Head of caudate nucleus (tissue), 42 donors: ENCODE results near the gene SPRR2B.
"Not testable (repeated sequence)": the region's sequence is repeated elsewhere in the genome, so short reads cannot be mapped to it uniquely, and the experiment has no call there.

Experiments
- DNase-seq, 42 donors: peaks; one replicate each; pipeline versions ENCODE4 v3.0.0 to v3.0.0-alpha.2; 2020 to 2021; ENCODE audit warnings: mixed read lengths in 7 of 42
- intact Hi-C: fragments of 100-400 bp; cut with DNase I; formaldehyde crosslinking; loops from one replicate; pipeline ENCODE4 v1.15.0; 2022

SPRR2B gene

DNA sequence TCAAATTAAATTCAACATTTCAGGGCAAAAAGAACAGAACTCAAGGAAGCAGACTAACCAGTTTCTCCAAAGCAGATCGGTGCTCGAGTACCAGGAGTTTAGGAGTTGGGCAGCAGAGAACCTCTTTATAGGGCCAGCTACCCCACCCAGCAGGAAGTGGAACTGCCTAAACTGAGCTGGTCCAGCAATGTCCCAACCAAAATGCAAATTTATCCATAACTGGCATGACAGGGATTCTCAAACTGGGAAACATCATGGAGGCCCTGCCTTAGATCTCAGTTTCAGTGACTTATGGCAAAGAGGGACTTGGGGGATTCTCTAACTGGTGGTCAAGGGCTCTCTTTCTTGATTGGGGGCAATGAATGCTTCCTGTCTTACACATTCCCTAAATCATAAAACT is at the start of gene SPRR2B:
SPRR2B (minus strand) TSS at position 101 of the 400 bp plus-strand sequence. CDS start 772 bp downstream, outside the sequence.
- intact Hi-C loops = no loop called here
- no peak for DNase-seq

DNA sequence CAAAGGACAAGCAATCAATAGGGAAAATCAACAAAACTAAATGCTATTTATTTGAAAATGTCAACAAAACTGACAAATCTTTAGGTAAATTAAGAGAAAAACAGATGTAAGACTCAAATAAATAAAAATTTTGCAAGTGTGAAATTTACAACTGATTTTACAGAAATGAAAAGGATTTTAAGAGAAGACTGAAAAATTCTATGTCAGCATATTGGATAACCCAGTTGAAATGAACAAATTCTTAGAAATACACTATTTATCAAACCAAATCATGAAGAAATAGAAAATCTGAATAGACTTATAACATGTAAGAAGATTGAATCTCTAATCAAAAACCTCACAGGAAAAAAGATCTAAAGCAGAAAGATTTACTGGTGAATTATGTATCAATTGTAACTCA is 49.5 kb upstream of the SPRR2B start:
- no peak for DNase-seq
- intact Hi-C loops = no loop called here

DNA sequence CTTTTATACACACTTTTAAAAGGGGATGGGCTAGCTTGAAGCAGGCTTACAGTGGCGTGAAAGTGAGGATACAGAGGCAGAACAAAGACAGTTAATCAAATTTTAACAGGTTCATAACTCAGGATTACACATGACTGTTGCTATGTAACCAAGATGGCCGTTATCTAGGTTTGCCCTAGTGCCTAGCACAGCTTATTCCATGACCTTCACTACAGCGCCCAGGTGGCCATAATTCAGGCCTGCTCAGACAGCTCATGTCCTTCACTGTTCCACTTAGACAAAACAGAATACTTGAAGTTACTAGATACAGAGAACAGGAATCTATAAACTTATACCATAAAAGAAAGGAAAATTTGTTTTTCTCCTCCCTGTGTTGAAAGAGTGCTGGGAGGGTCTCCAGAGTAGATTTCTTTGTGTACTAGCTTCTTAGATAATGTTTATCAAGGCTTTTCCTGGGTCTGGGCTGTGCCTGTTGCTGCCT is 48.1 kb upstream of the SPRR2B start:
- intact Hi-C loops = no loop called here
- DNase-seq = no peak

DNA sequence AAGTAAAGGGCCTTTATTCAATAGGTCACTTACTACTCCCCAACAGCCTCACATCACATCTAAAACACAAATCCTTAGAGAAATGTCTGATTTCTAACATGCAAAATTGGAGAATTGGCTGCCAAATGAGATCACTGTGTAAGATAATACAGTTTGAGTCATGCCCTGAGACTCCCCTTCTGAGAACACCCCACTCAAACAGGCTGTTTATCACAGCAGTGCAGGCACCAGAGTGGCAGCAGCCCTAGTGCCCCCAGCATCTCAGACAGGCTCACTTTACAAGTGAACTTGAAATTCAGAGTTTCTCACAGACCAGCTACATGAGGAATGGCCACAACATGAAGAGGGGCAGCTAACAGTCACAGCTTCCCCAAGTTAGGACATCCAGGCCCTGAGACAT is 43.9 kb upstream of the SPRR2B start:
- intact Hi-C loops, DNase-seq: not testable (repeated sequence)

DNA sequence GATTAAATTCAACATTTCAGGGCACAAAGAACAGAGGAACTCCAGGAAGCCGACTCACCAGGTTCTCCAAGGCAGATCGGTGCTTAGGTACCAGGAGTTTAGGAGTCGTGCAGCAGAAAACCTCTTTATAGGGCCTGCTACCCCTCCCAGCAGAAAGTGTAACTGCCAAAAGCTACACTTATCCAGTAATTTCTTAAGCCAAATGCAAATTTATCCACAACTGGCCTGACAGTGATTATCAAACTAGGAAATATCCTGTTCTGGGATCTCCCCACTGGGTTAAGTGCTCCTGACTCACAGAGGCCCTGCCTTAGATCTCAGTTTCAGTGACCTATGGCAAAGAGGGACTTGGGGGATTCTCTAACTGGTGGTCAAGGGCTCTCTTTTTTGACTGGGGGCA is 42.0 kb upstream of the SPRR2B start, which contains the start of gene SPRR2F:
SPRR2F (minus strand) TSS at position 101 of the 400 bp plus-strand sequence. CDS start 783 bp downstream, outside the sequence.
- intact Hi-C loops = no loop called here
- DNase-seq = no peak

DNA sequence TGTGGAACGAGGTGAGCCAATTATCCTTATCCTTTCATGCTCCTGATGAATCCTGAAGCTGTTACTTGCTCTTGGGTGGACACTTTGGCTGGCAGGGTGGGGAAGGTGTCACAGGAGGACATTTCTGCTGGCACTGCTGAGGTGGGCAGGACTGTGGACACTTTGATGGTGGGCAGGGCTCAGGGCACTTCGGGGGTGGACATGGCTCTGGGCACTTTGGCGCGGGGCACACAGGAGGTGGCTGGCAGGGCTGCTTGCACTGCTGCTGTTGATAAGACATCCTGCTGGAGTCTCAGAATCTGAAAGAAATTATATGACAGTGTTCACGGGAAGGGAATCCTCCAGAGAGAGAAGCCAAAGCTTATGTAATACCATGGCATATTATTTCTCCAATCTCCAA is 41.0 kb upstream of the SPRR2B start:
- DNase-seq, intact Hi-C loops: not testable (repeated sequence)

DNA sequence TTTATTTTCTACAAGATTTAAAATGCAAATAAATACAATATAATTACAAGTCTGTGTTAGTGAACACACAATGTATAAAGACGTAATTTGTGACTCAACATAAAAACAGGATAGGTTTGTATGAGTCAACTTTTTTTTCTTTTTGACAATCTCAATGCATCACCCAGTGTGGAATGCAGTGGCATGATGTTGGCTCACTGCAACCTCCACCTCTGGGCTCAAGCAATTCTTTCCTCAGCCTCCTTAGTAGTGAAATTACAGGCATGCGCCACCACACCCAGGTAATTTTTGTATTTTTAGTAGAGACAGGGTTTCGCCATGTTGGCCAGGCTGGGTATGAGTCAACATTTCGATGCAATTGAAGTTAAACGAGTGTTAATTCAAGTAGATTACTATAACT is 28.8 kb upstream of the SPRR2B start:
- intact Hi-C loops = no loop called here
- DNase-seq = no peak

DNA sequence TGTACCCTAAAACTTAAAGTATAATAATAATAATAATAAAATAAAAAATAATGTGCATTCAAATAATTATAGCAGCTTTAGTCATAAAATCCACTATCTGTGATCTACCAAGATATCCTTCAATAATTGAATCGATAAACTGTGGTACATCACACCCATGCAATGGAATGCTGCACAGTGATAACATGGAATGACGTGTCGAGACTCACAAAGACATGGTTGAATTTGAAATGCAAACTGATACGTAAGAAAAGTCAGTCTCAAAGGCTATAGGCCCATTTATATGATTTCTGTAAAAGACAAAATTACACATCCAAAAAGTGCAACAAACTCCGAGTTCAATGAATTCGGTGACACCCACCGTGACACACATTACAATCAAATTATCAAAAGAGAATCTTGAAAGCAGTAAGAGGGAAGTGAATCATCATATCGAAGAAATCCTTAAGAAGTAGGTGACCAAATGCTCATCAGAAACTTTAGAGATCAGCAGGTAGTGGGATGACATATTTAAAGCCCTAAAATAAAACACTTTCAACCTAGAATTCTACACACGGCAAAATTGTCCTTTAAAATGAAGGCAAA is 28.1 kb upstream of the SPRR2B start:
- intact Hi-C loops = no loop called here
- DNase-seq = no peak

DNA sequence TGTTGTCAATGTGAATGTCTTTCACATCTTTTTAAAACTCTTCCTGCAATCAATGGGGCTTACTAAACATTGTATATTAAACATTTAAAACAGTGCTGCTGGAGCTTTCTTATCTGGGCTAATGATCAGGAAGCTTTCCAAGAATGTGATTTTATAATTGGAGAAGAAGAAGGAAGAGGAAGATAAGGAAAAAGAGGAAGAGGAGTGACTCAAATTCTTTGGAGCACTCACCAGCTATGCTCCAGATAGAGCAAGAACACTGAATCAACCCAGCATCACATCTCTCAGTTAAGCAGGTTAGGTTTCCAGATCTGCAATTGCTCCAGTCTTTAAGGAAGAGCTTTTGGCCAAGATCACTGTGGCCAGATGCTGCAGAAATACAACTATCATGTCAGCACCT is 24.4 kb upstream of the SPRR2B start:
- DNase-seq = no peak
- intact Hi-C loops = no loop called here

DNA sequence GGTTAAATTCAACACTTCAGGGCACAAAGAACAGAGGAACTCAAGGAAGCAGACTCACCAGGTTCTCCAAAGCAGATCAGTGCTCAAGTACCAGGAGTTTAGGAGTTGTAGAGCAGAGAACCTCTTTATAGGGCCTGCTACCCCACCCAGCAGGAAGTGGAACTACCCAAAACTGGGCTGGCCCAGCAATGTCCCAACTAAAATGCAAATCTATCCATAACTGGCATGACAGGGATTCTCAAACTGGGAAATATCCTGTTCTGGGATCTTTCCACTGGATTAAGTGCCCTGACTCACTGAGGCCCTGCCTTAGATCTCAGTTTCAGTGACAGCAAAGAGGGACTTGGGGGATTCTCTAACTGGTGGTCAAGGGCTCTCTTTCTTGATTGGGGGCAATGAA is 23.0 kb upstream of the SPRR2B start, which contains the start of gene SPRR2E:
SPRR2E (minus strand) TSS at position 101 of the 400 bp plus-strand sequence. CDS start 775 bp downstream, outside the sequence.
- no peak for DNase-seq
- intact Hi-C loops = no loop called here

DNA sequence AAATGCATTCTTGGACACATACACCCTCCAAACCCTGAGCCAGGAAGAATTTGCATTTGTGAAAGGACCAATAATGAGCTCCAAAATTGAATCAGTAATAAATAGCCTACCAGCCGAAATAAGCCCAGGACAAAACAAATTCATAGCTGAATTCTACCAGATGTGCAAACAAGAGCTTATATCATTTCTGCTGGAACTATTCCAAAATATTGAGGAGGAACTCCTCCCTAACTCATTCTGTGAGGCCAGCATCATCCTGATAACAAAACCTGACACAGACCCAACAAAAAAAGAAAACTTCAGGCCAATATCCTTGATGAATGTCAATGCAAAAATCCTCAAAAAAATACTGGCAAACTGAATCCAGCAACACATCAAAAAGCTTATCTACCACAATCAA is 16.2 kb upstream of the SPRR2B start:
- DNase-seq = no peak

DNA sequence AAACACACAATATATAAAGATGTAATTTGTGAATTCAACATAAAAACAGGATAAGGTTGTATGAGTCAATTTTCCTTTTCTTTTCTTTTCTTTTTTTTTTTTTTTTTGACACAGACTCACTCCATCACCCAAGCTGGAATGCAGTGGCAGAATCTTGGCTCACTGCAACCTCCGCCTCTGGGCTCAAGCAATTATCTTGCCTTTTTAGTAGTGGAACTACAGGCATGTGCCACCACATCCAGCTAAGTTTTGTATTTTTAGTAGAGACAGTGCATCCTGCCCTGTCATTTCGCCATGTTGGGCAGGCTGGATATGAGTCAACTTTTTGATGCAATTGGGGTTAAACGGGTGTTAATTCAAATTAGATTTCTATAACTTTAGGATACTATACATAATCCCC is 10.3 kb upstream of the SPRR2B start:
- DNase-seq = no peak
- intact Hi-C loops = no loop called here

More for the DNA sequence above, 16.2 kb upstream of the SPRR2B start:
- intact Hi-C loops = no loop called here

DNA sequence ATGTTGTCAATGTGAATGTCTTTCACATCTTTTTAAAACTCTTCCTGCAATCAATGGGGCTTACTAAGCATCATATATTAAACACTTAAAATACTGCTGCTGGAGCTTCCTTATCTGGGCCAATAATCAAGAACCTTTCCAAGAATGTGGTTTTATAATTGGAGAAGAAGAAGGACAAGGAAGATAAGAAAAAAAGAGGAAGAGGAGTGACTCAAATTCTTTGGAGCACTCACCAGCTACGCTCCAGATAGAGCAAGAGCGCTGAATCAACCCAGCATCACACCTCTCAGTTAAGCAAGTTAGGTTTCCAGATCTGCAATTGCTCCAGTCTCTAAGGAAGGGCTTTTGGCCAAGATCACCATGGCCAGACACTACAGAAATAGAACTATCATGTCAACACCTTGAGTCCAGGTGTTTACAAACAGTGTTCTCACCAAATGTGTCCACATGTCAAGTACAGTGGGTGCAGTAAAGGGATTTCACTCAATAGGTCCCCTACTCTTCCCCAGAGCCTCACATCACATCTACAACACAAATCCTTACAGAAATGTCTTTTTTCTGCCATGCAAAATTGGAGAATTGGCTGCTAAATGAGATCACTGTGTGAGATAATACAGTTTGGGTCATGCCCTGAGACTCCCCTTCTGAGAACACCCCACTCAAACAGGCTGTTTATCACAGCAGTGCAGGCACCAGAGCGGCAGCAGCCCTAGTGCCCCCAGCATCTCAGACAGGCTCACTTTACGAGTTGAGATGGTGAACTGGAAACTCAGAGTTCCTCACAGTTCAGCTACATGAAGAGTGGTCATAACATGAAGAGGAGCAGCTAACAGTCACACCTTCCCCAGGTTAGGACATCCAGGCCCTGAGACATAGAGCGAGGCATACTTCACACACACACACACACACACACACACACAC is 1.7 kb upstream of the SPRR2B start:
- no peak for DNase-seq
- intact Hi-C loops = no loop called here

DNA sequence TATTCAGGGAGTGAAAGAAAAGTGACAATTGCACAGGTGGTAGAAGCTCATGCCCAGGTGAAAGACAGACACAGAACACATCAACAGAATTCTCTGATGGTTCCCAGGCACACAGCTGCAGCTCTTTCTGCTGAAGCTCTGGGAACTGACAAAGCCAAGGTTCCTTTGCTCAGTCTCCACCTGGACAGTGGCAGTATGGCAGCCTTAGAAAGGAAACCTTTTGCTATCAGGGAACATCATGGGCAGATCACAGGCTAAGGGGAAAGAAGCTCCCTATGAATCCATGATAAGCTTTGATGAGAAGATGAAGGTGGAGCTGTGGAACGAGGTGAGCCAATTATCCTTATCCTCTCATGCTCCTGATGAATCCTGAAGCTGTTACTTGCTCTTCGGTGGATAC is 1.2 kb downstream of the SPRR2B start:
- DNase-seq = no peak
- intact Hi-C loops = no loop called here

DNA sequence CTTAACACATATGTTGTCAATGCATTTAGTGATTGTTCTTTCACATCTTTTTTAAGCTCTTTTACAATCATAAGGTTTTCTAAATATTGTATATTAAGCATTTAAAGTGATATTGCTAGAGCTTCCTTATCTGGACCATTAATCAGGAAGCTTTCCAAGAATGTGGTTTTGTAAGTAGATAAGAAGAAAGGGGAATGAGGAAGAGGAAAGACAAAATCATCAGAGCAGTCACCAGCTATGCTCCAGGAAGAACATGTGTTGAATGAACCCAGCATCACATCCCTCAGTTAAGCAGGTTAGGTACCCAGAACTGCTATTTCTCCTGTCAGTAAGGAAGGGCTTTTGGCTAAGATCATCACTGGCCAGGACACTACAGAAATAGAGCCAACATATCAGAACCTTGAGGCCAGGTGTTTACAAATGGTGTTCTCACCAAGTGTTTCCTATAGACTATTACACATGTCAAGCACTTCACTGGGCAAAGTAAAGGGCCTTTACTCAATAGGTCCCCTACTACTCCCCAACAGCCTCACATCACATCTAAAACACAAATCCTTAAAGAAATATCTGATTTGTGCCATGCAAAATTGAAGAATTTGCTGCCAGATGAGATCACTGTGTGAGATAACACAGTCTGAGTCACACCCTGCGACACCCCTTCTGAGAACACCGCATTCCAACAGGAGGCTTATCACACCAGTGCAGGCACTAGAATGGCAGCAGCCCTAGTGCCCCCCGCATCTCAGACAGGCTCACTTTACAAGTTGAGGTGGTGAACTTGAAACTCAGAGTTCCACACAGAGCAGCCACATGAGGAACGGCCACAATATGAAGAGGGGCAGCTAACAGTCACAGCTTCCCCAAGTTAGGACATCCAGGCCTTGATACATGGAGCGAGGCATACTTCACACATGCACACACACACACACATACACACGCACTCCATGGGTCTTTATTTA is 12.3 kb downstream of the SPRR2B start:
- no peak for DNase-seq

DNA sequence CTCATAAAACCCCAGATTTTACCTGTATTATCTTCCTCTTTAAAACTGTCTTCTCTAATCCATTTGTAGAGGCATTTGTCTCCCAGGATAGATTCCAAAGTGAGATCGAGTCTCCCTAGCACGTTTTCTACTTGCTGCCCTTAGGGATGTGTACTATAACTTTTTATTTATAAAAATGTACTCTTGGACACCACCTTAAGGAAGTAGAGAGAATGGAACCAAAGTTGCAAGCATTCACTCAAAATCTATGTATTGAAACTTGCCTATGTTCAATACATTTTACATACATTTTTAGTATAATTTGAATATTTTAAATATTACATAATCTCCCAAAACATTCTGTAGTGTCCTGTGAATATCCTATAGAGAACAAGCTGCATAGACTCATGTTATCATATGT is 13.3 kb downstream of the SPRR2B start:
- intact Hi-C loops = no loop called here
- DNase-seq = no peak

More for the DNA sequence above, 12.3 kb downstream of the SPRR2B start:
- intact Hi-C loops = no loop called here

DNA sequence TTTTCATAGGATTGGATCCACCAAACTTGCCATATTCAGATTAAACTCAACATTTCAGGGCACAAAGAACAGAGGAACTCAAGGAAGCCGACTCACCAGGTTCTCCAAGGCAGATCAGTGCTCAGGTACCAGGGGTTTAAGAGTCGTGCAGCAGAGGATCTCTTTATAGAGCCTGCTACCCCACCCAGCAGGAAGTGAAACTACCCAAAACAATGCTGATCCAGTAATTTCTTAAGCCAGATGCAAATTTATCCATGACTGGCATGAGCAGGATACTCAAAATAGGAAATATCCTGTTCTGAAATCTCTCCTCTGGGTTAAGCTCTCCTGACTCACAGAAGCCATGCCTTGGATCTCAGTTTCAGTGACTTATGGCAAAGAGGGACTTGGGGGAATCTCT is 14.0 kb downstream of the SPRR2B start, which contains the start of gene SPRR2A:
SPRR2A (minus strand) TSS at position 138 of the 400 bp plus-strand sequence. CDS start 777 bp downstream, outside the sequence.
- intact Hi-C loops = no loop called here
- DNase-seq = no peak

DNA sequence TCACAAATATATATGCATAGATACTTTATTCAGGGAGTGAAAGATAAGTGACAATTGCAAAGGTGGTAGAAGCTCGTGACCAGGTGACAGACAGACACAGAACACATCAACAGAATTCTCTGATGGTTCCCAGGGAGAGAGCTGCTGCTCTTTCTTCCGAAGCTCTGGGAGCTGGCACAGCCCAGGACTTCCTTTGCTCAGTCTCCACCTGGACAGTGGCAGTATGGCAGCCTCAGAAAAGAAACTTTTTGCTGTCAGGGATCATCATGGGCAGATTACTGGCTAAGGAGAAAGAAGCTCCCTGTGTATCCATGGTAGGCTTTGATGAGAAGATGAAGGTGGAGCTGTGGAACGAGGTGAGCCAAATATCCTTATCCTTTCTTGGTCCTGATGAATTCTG is 15.3 kb downstream of the SPRR2B start:
- DNase-seq, intact Hi-C loops: not testable (repeated sequence)

DNA sequence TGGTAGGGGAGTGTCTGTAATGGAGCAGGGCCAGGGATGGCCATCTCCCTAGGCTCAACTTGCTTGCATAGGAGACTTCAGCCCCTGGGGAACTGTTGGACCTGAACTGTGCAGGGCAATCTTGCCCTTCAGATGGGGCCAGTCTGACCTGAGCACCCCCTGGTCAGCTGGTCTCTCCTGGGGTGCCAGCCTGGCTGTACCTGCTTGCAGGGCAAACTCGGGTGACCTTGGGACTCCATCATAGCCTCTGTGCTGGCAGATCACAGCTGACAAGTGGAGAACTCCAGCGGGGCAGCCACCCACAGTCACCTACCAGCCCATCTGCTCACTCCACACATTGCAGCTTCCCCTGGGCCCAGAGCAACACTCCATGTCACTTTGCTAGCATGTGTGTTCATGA is 22.2 kb downstream of the SPRR2B start:
- intact Hi-C loops = no loop called here
- DNase-seq = no peak
